Upper lobe of left lung (tissue), 6 donors: ENCODE measurements around the gene SLC44A4. TPM values are rescaled to one million over a fixed set of nuclear protein-coding genes. Genes with fewer than 3 reads are reported as not detected.
A peak's percentile ranks its signal among the peaks of the same experiment; 100 is the strongest.

Experiments
- ATAC-seq, 2 donors: fragments of 200-7000 bp; cut with Tn5 transposase; one replicate each; pipeline ENCODE4 v1.9.1; 2022; ENCODE audit warnings: mild to moderate bottlenecking in 2 of 2, moderate library complexity in 2 of 2; ENCODE audit not compliant: low FRiP score in 2 of 2
- DNase-seq, 2 donors: peaks; one replicate each; pipeline ENCODE4 v3.0.0-alpha.2; 2019 to 2020
- H3K27ac ChIP-seq, 4 donors: fragments of 200-600 bp; sonication (generic); one replicate each; pipeline ENCODE4 v1.5.1; 2016 to 2019
- H3K27me3 ChIP-seq, 4 donors: fragments of 200-600 bp; sonication (generic); one replicate each; pipeline ENCODE4 v1.5.1; 2017 to 2019
- H3K36me3 ChIP-seq, 4 donors: fragments of 200-600 bp; sonication (generic); one replicate each; pipeline ENCODE4 v1.5.1; 2016 to 2019
- H3K4me1 ChIP-seq, 4 donors: fragments of 200-600 bp; sonication (generic); one replicate each; pipeline ENCODE4 v1.5.1; 2018 to 2019
- H3K4me3 ChIP-seq, 4 donors: fragments of 200-600 bp; sonication (generic); one replicate each; pipeline ENCODE4 v1.5.1; 2017 to 2019; ENCODE audit warnings: mild to moderate bottlenecking in 2 of 4, moderate library complexity in 1 of 4
- H3K9me3 ChIP-seq, 4 donors: fragments of 200-600 bp; sonication (generic); one replicate each; pipeline ENCODE4 v1.5.1; 2018 to 2019
- EP300 ChIP-seq, 4 donors: sonication (generic); formaldehyde crosslinking; IDR thresholded peaks; one replicate each; pipeline ENCODE4 v1.5.1; 2017; ENCODE audit warnings: antibody characterized with exemption in 4 of 4, control low read depth in 2 of 4
- POLR2A ChIP-seq, 4 donors: fragments of 450-650 bp; IDR thresholded peaks; one replicate each; pipeline ENCODE4 v1.5.1; 2016 to 2017; ENCODE audit warnings: antibody characterized with exemption in 4 of 4, mild to moderate bottlenecking in 2 of 4
- POLR2AphosphoS5 ChIP-seq, 2 donors: sonication (generic); formaldehyde crosslinking; IDR thresholded peaks; one replicate each; pipeline ENCODE4 v1.5.1; 2017; ENCODE audit warnings: antibody characterized with exemption in 2 of 2
- WGBS, 2 donors: methylation state at CpG; one replicate each; pipeline ENCODE4 v1.1.5; 2017 to 2018; 5-methylcytosine and 5-hydroxymethylcytosine counted together
- total RNA-seq, 6 donors: library from RNA; depleted of rRNA in 4 of 6; stranded (reverse); fragments of >200 nt in 4 of 6; gene quantifications; one replicate each; pipeline versions ENCODE4 v1.1.0 to v1.2.1, GENCODE V29; 2016 to 2021
- TF ChIP-seq, protein P1 (sequence below), 6 experiments: fragments of 450-650 bp in 4 of 6; fragments of 200-600 bp in 2 of 6; sonication (generic) in 2 of 6; IDR thresholded peaks; one replicate each; pipeline ENCODE4 v1.5.1; 2016 to 2019; ENCODE audit warnings: antibody characterized with exemption in 6 of 6
- donor health status: DM: no; HTN: no; CAD: no; lungs with moderate emphysema.
- donor health status: DM: no; HTN: yes; CAD: no; lungs with severe emphysema.

Gene SLC44A4
- 10 to 100 TPM; 19.1 to 84.2 (median 42.0) TPM for total RNA-seq

DNA sequence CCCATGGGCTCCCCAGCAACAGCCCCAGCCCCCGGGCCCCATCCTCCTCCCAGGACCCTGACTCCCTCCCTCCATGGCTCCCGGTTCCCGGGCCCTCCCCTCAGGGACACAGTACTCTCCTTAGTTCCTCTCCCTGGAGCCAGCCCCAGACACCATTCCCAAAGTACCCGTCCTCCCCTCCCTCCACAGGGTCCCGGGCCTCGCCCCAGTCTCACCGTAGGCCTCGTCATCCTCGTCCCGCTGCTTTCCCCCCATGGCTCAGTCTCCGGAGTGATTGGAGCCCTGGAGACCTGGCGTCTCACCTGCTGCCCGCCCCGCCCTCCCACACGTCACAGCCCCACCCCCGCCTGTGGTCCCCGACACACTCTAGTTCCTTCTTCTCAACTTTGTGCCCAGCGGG, at the start of gene SLC44A4:
Gene SLC44A4 (minus strand): TSS at position 272 of the 400 bp plus-strand sequence. CDS start 17 bp downstream, at position 255.
- Histone ChIP-seq H3K27me3 (no peaks in the 10 kb centered on the region), H3K27ac (peak within 1 kb of the TSS; percentile 48 to 78 (median 72)), H3K4me1 (peaks cover 0 to 15% (median 10%) of the 10 kb centered on the region in 4 donors), H3K4me3 (peak within 1 kb of the TSS in 3 of 4 donors; percentile 38 to 47 (median 46)), H3K36me3 (peaks cover 7 to 44% (median 41%) of the 10 kb centered on the region in 4 donors), H3K9me3 (no peaks in the 10 kb centered on the region)
- ATAC-seq (peak; percentile 4 to 68), DNase-seq (peak in 1 of 2 donors; percentile 45)
- TF ChIP-seq POLR2A (IDR thresholded peaks at IDR 0.05) (peak in 1 of 4 donors; percentile 52), EP300 (IDR thresholded peaks at IDR 0.05) (no peak), POLR2AphosphoS5 (IDR thresholded peaks at IDR 0.05) (peak in 1 of 2 donors; percentile 46)
- TF ChIP-seq, protein P1, sequence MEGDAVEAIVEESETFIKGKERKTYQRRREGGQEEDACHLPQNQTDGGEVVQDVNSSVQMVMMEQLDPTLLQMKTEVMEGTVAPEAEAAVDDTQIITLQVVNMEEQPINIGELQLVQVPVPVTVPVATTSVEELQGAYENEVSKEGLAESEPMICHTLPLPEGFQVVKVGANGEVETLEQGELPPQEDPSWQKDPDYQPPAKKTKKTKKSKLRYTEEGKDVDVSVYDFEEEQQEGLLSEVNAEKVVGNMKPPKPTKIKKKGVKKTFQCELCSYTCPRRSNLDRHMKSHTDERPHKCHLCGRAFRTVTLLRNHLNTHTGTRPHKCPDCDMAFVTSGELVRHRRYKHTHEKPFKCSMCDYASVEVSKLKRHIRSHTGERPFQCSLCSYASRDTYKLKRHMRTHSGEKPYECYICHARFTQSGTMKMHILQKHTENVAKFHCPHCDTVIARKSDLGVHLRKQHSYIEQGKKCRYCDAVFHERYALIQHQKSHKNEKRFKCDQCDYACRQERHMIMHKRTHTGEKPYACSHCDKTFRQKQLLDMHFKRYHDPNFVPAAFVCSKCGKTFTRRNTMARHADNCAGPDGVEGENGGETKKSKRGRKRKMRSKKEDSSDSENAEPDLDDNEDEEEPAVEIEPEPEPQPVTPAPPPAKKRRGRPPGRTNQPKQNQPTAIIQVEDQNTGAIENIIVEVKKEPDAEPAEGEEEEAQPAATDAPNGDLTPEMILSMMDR (IDR thresholded peaks at IDR 0.05), result no peak
- 55 to 72% methylated on average over 17 to 18 of the region's 18 CpGs for WGBS, 2 donors

DNA sequence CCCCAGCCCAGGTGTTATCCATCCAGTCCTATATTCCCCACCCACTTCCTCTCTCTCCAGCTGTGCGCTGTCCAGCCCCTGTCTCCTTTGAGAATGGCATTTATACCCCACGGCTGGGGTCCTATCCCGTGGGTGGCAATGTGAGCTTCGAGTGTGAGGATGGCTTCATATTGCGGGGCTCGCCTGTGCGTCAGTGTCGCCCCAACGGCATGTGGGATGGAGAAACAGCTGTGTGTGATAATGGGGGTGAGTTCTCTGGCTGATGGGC, 49.8 kb upstream of the SLC44A4 start:
- H3K4me3 ChIP-seq, result peak overlapping the region in 3 of 4 donors; percentile 36 to 49 (median 46)
- H3K27ac ChIP-seq, result peak overlapping the region in 3 of 4 donors; percentile 69 to 88 (median 77)
- H3K9me3 ChIP-seq, result no peaks in the 10 kb centered on the region
- WGBS, 2 donors, result 81 to 84% methylated on average over 9 of the region's 9 CpGs
- TF ChIP-seq POLR2A (IDR thresholded peaks at IDR 0.05) (no peak), EP300 (IDR thresholded peaks at IDR 0.05) (no peak), POLR2AphosphoS5 (IDR thresholded peaks at IDR 0.05) (no peak)
- TF ChIP-seq, protein P1 (IDR thresholded peaks at IDR 0.05), result no peak
- H3K36me3 ChIP-seq, result no peaks in the 10 kb centered on the region
- ATAC-seq (no peak), DNase-seq (no peak)
- peaks cover 0 to 19% (median 4%) of the 10 kb centered on the region in 4 donors for H3K4me1 ChIP-seq
- no peaks in the 10 kb centered on the region for H3K27me3 ChIP-seq

DNA sequence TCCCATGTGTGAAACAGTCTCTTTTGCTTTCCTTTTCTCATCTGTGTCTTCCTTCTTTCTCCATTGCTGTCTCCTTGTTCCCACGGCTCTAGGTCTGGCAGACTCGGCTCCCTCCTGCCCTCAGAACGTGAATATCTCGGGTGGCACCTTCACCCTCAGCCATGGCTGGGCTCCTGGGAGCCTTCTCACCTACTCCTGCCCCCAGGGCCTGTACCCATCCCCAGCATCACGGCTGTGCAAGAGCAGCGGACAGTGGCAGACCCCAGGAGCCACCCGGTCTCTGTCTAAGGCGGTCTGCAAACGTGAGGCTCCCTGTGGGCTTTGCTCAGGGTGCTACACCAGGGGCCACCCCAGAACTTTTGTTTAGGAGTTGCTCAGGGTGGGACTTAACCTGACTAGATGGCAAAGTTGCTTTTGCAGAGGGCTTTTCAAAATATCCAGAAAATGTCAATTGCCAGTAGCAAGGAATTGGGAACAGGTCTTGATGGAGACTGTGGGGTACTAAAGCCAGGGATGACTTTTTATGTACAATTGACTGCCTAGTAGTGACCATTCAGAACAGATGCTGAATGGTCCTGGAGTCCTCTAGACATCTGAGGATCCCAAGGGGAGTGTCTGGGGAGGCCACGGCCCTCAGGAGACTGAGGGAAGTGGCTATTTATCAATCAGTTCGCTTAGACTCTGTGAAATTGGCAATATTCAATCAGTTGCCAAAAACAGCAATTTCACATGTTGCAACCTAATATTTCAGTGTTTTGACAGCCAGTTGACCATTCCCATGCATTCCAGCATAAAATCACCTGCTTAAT, 49.3 kb upstream of the SLC44A4 start:
- 68 to 70% methylated on average over 7 to 11 of the region's 11 CpGs for WGBS, 2 donors
- ATAC-seq (peak; percentile 19 to 31), DNase-seq (no peak)
- no peaks in the 10 kb centered on the region for H3K9me3 ChIP-seq
- peaks cover 0 to 19% (median 4%) of the 10 kb centered on the region in 4 donors for H3K4me1 ChIP-seq
- no peaks in the 10 kb centered on the region for H3K36me3 ChIP-seq
- peak overlapping the region in 3 of 4 donors; percentile 36 to 49 (median 46) for H3K4me3 ChIP-seq
- H3K27me3 ChIP-seq, result no peaks in the 10 kb centered on the region
- TF ChIP-seq POLR2A (IDR thresholded peaks at IDR 0.05) (no peak), POLR2AphosphoS5 (IDR thresholded peaks at IDR 0.05) (no peak), EP300 (IDR thresholded peaks at IDR 0.05) (no peak)
- TF ChIP-seq, protein P1 (IDR thresholded peaks at IDR 0.05), result no peak
- H3K27ac ChIP-seq, result peak overlapping the region; percentile 28 to 88 (median 73)

DNA sequence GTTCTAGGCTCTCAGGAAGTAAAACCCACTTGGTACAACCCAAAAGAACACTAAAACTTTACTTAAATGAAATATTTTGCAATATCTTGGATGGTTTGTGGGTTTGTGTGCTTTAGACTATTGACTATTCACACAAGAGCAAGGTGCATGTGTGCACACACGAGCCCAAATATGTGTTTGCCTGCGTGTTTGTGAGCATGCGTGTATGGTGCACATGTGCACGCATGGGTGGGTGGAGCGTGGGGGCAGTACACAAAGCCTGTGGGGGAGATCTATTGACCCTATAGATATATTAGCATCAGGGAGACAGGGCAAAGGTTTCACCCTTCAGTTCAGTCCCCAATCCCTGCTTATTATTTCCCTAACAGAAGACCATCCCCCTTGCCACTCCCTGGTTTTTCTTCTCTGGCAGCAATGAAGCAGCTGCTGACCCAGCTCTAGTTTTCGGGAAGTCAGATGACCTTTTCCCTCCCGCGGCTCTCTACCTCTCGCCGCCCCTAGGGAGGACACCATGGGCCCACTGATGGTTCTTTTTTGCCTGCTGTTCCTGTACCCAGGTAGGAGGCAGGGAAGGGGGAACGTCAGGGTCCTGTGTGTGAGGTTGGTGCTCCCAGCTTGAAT, 48.6 kb upstream of the SLC44A4 start, which contains the start of gene C2:
Gene C2 (plus strand): TSS at position 476 of the 621 bp plus-strand sequence. CDS start 36 bp downstream, at position 512.
- peak in 1 of 2 donors; percentile 66 for DNase-seq
- H3K4me1 ChIP-seq, result peaks cover 0 to 19% (median 4%) of the 10 kb centered on the region in 4 donors
- peak; percentile 58 to 80 for ATAC-seq
- peak within 1 kb of the TSS; percentile 28 to 88 (median 73) for H3K27ac ChIP-seq
- 51 to 60% methylated on average over 11 of the region's 11 CpGs for WGBS, 2 donors
- H3K27me3 ChIP-seq, result no peaks in the 10 kb centered on the region
- no peaks in the 10 kb centered on the region for H3K9me3 ChIP-seq
- TF ChIP-seq POLR2AphosphoS5 (IDR thresholded peaks at IDR 0.05) (no peak), POLR2A (IDR thresholded peaks at IDR 0.05) (peak in 1 of 4 donors; percentile 53), EP300 (IDR thresholded peaks at IDR 0.05) (no peak)
- TF ChIP-seq, protein P1 (IDR thresholded peaks at IDR 0.05), result no peak
- H3K4me3 ChIP-seq, result peak within 1 kb of the TSS in 3 of 4 donors; percentile 36 to 49 (median 46)
- no peaks in the 10 kb centered on the region for H3K36me3 ChIP-seq
